ENCODE measurements around the gene TMEM255B.

The TMEM255B gene

GRCh38 chr13:113758651-113759524 lies at the start of gene TMEM255B:
TMEM255B (plus strand) TSS chr13:113759226; CDS start chr13:113759270, 44 bp downstream.
- peak; percentile 78 to 85 for DNase-seq

- no peak for DNase-seq
Observed at GRCh38 chr13:113722921-113723320, 36.1 kb upstream of the TMEM255B start.

GRCh38 chr13:113723410-113724015 lies 35.5 kb upstream of the TMEM255B start:
- no peak for DNase-seq

- DNase-seq = no peak
Observed at GRCh38 chr13:113724016-113724758, 34.8 kb upstream of the TMEM255B start.

GRCh38 chr13:113724780-113725315 lies 34.2 kb upstream of the TMEM255B start:
- peak; percentile 87 to 92 for DNase-seq

GRCh38 chr13:113725329-113726105 lies 33.5 kb upstream of the TMEM255B start:
- peak; percentile 57 to 77 for DNase-seq

- DNase-seq = peak; percentile 26 to 37
Observed at GRCh38 chr13:113726106-113726821, 32.8 kb upstream of the TMEM255B start.

GRCh38 chr13:113726961-113727411 lies 32.0 kb upstream of the TMEM255B start:
- no peak for DNase-seq

GRCh38 chr13:113728571-113729054 lies 30.4 kb upstream of the TMEM255B start:
- DNase-seq = no peak

GRCh38 chr13:113729187-113730019 lies 29.6 kb upstream of the TMEM255B start:
- DNase-seq = no peak

- DNase-seq = no peak
Observed at GRCh38 chr13:113730258-113730691, 28.8 kb upstream of the TMEM255B start.

- no peak for DNase-seq
Observed at GRCh38 chr13:113730831-113731191, 28.2 kb upstream of the TMEM255B start.

GRCh38 chr13:113731192-113732175 lies 27.5 kb upstream of the TMEM255B start:
- DNase-seq = no peak

GRCh38 chr13:113732176-113732960 lies 26.7 kb upstream of the TMEM255B start:
- no peak for DNase-seq

GRCh38 chr13:113732961-113733950 lies 25.8 kb upstream of the TMEM255B start:
- DNase-seq = no peak

GRCh38 chr13:113734099-113734825 lies 24.8 kb upstream of the TMEM255B start:
- no peak for DNase-seq

- no peak for DNase-seq
Observed at GRCh38 chr13:113734826-113735125, 24.2 kb upstream of the TMEM255B start.

Data from stimulated activated CD4-positive, alpha-beta T cell treated with anti-CD3 and anti-CD28 coated beads, Interleukin-2, amount 100 ng/mL, for 24 hours (primary cell).